Liver (tissue), 3 donors: Measurements from ENCODE around the gene SEMA4D.

Source experiments
- ATF3 ChIP-seq: IDR thresholded peaks from 2 replicates; pipeline ENCODE4 v1.6.1; 2016; ENCODE audit warnings: antibody characterized with exemption
- CTCF ChIP-seq: fragments of 150-350 bp; IDR thresholded peaks from 2 replicates; pipeline ENCODE4 v1.5.1; 2017; ENCODE audit warnings: improper control_type of control experiment, low read depth, low read length; ENCODE audit not compliant: missing input control
- GABPA ChIP-seq, 2 donors: IDR thresholded peaks in 1 of 2; conservative IDR thresholded peaks in 1 of 2; 2 replicates each; pipeline ENCODE4 v1.6.1; 2016; ENCODE audit warnings: antibody characterized with exemption in 2 of 2, mild to moderate bottlenecking in 1 of 2, moderate library complexity in 1 of 2
- JUND ChIP-seq, 2 donors: IDR thresholded peaks; 2 replicates each; pipeline ENCODE4 v1.6.1; 2016; ENCODE audit warnings: antibody characterized with exemption in 2 of 2
- NR2F2 ChIP-seq: IDR thresholded peaks from 2 replicates; pipeline ENCODE4 v1.6.1; 2016; ENCODE audit warnings: antibody characterized with exemption
- REST ChIP-seq: IDR thresholded peaks from 2 replicates; pipeline ENCODE4 v1.6.1; 2016; ENCODE audit warnings: antibody characterized with exemption, mild to moderate bottlenecking
- donor health status: healthy.
- donor health status: healthy.

GRCh38 chr9:89390068-89390555 is 107.8 kb downstream of the SEMA4D start:
- no peak for TF ChIP-seq CTCF
- no peak for TF ChIP-seq REST
- TF ChIP-seq ATF3, result no peak
- no peak for TF ChIP-seq NR2F2
- no peak for TF ChIP-seq JUND (IDR thresholded peaks at IDR 0.05)
- TF ChIP-seq GABPA (IDR thresholded peaks at IDR 0.05 in 1 of 2, conservative IDR thresholded peaks at IDR 0.05 in 1 of 2), result no peak
